B cell (primary cell): ENCODE data around the gene HSPBAP1. TPM values are rescaled to one million over a fixed set of nuclear protein-coding genes. Genes with fewer than 3 reads are reported as not detected.

Source experiments
- ATAC-seq: fragments of 200-7000 bp; cut with Tn5 transposase; one replicate; pipeline ENCODE4 v1.10.0; 2021; ENCODE audit warnings: low read depth, mild to moderate bottlenecking, moderate number of reproducible peaks, moderate library complexity
- CTCF ChIA-PET: fragments of 350-600 bp; sonication (Branson Sonifier 250); formaldehyde crosslinking; loops from one replicate; lab custom pipeline; 2021; ENCODE audit warnings: antibody characterized with exemption, inconsistent platforms; lab: Charles Lee
- POLR2A ChIA-PET: fragments of 350-600 bp; sonication (Branson Sonifier 250); formaldehyde crosslinking; loops from one replicate; lab custom pipeline; 2021; ENCODE audit warnings: antibody characterized with exemption; lab: Charles Lee
- DNase-seq: peaks from one replicate; pipeline ENCODE4 v3.0.0; 2013
- H2AFZ ChIP-seq: 2 replicates; pipeline ENCODE4 v1.6.1; 2012; ENCODE audit warnings: mild to moderate bottlenecking, low read depth, low read length; ENCODE audit not compliant: insufficient read depth, poor library complexity, severe bottlenecking
- H3K27ac ChIP-seq, 2 donors: 1 replicate in 1 of 2; 2 replicates in 1 of 2; pipeline ENCODE4 v1.5.1; 2012 to 2013; ENCODE audit warnings: low read length in 2 of 2, mild to moderate bottlenecking in 2 of 2, moderate library complexity in 1 of 2
- H3K27me3 ChIP-seq, 4 experiments: fragments of 200-600 bp in 1 of 4; sonication (generic) in 1 of 4; replicated peaks in 1 of 4; 1 replicate in 2 of 4; 2 replicates in 2 of 4; pipeline versions ENCODE4 v1.6.1 to v1.7.0; 2013 to 2016; ENCODE audit warnings: low read length in 3 of 4, mild to moderate bottlenecking in 2 of 4, mixed read lengths in 1 of 4, moderate library complexity in 1 of 4; ENCODE audit not compliant: insufficient read depth in 4 of 4, control insufficient read depth in 3 of 4; ENCODE audit errors: control extremely low read depth in 1 of 4
- H3K36me3 ChIP-seq, 2 experiments: replicated peaks in 1 of 2; 1 replicate in 1 of 2; 2 replicates in 1 of 2; pipeline versions ENCODE4 v1.6.1 to v1.7.1; 2013; ENCODE audit warnings: low read length in 1 of 2; ENCODE audit not compliant: insufficient read depth in 2 of 2, control insufficient read depth in 1 of 2; ENCODE audit errors: control extremely low read depth in 1 of 2, extremely low read depth in 1 of 2
- H3K4me1 ChIP-seq, 2 donors: fragments of 200-600 bp in 1 of 2; sonication (generic) in 1 of 2; 1 replicate in 1 of 2; 2 replicates in 1 of 2; pipeline versions ENCODE4 v1.5.1 to v1.6.1; 2013 to 2017; ENCODE audit warnings: low read length in 2 of 2; ENCODE audit not compliant: control insufficient read depth in 2 of 2, insufficient read depth in 2 of 2
- H3K4me2 ChIP-seq: replicated peaks from 2 replicates; pipeline ENCODE3; 2012; ENCODE audit warnings: mild to moderate bottlenecking, low read depth, low read length; ENCODE audit not compliant: poor library complexity, severe bottlenecking
- H3K4me3 ChIP-seq, 5 experiments: fragments of 200-600 bp in 1 of 5; sonication (generic) in 1 of 5; 1 replicate in 3 of 5; 2 replicates in 2 of 5; pipeline versions ENCODE4 v1.5.1 to v1.7.0; 2011 to 2016; ENCODE audit warnings: low read length in 4 of 5, mild to moderate bottlenecking in 4 of 5, low read depth in 2 of 5, control low read depth in 1 of 5, moderate library complexity in 1 of 5; ENCODE audit not compliant: insufficient read depth in 1 of 5; ENCODE audit errors: control extremely low read depth in 1 of 5, extremely low read depth in 1 of 5
- H3K79me2 ChIP-seq: fragments of 200-600 bp; sonication (generic); one replicate; pipeline ENCODE4 v1.6.0; 2016; ENCODE audit warnings: low read length; ENCODE audit not compliant: control insufficient read depth, insufficient read depth
- H3K9ac ChIP-seq: fragments of 200-600 bp; sonication (generic); 2 replicates; pipeline ENCODE4 v1.6.1; 2017; ENCODE audit warnings: mild to moderate bottlenecking, low read length, moderate library complexity
- H3K9me3 ChIP-seq, 3 donors: one replicate each; pipeline versions ENCODE4 v1.6.1 to v1.7.1; 2013; ENCODE audit warnings: low read length in 2 of 3; ENCODE audit not compliant: control insufficient read depth in 2 of 3, insufficient read depth in 1 of 3; ENCODE audit errors: control extremely low read depth in 1 of 3
- H4K20me1 ChIP-seq: 2 replicates; pipeline ENCODE4 v1.6.0; 2012; ENCODE audit warnings: mild to moderate bottlenecking, low read length; ENCODE audit not compliant: insufficient read depth, control insufficient read depth, poor library complexity, severe bottlenecking
- H3K27ac Mint-ChIP-seq: one replicate; pipeline ENCODE4 v1.8.0; 2021; ENCODE audit warnings: mixed read lengths
- H3K27me3 Mint-ChIP-seq: one replicate; pipeline ENCODE4 v1.8.0; 2021; ENCODE audit warnings: mixed read lengths
- H3K4me1 Mint-ChIP-seq: one replicate; pipeline ENCODE4 v1.8.0; 2021; ENCODE audit warnings: mixed read lengths
- H3K4me3 Mint-ChIP-seq: one replicate; pipeline ENCODE4 v1.8.0; 2021; ENCODE audit warnings: mixed read lengths
- H3K9me3 Mint-ChIP-seq: one replicate; pipeline ENCODE4 v1.8.0; 2022; ENCODE audit warnings: mixed read lengths; ENCODE audit not compliant: insufficient read depth
- EZH2 ChIP-seq: IDR thresholded peaks from 2 replicates; pipeline ENCODE4 v1.6.1; 2012; ENCODE audit warnings: borderline replicate concordance, low read depth, mild to moderate bottlenecking, moderate library complexity, low read length; ENCODE audit not compliant: insufficient read depth, poor library complexity, severe bottlenecking
- WGBS: methylation state at CpG from one replicate; pipeline ENCODE4 v1.1.5; 2013; ENCODE audit warnings: missing lambda C conversion rate; ENCODE audit not compliant: insufficient coverage; 5-methylcytosine and 5-hydroxymethylcytosine counted together
- intact Hi-C: fragments of 100-400 bp; cut with micrococcal nuclease; formaldehyde crosslinking; loops from one replicate; pipeline ENCODE4 v1.10.0; 2022
- polyA plus RNA-seq: library from polyadenylated mRNA; depleted of rRNA; stranded (reverse); fragments of >200 nt; gene quantifications from 2 replicates; pipeline ENCODE4 v1.2.3, GENCODE V29; 2012
- total RNA-seq, 2 donors: library from RNA; stranded (reverse); fragments of 120-200 nt in 1 of 2; gene quantifications; 1 replicate in 1 of 2; 2 replicates in 1 of 2; pipeline versions ENCODE4 v1.2.3 to v1.2.4, GENCODE V29; 2013 to 2022
- TF ChIP-seq, protein P1 (sequence below): fragments of 200-600 bp; IDR thresholded peaks from one replicate; pipeline ENCODE4 v1.8.0; 2022; ENCODE audit warnings: antibody characterized with exemption, mild to moderate bottlenecking

HSPBAP1 gene
- total and polyA plus RNA-seq, 2 donors (not counting 1 experiment from before 2014, with no cell fraction given): 23.0 to 49.6 TPM

DNA sequence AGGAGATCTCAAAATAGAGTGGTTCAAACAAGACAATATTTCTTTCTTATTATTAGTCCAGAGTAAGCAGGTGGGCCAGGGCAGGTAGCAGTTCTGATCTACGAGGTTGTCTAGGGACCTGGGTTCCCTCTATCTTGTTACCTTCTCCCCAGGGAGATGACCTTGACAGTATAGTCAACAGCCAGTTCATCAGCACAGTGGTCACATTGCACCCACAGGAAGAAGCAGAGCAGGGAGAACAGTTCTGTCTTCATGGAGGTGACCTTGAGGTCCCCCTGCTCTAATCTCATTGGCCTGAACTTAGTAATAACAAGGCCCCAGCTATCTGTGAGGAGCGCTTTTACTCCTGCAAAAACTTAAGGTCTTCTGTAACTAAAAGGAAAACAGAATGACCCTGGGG lies 23.0 kb upstream of the HSPBAP1 start:
- DNase-seq (no peak), ATAC-seq (no peak)
- no CpG with 5 or more reads among the region's 2 CpGs for WGBS
- CTCF ChIA-PET: interaction anchor here (1.1 to 1.7 kb wide), 2 partner anchors 61 to 138 kb away, joined by 3 to 4 read pairs; no protein-coding TSS in a partner anchor
- Histone ChIP-seq H3K27ac (no peak overlapping the region), H3K4me2 (no peak overlapping the region), H3K4me1 (no peaks in the 10 kb centered on the region), H2AFZ (no peak overlapping the region), H3K4me3 (no peak overlapping the region), H3K27me3 (no peaks in the 10 kb centered on the region), H3K9ac (no peak overlapping the region), H4K20me1 (no peaks in the 10 kb centered on the region), H3K36me3 (peaks cover 0 to 2% of the 10 kb centered on the region in 2 experiments), H3K79me2 (no peaks in the 10 kb centered on the region), H3K9me3 (peaks cover 0 to 3% (median 0%) of the 10 kb centered on the region in 3 donors)
- POLR2A ChIA-PET: interaction anchor here (0.6 kb wide), 1 partner anchor 167 kb away, joined by 3 read pairs; no protein-coding TSS in a partner anchor
- Mint-ChIP-seq H3K4me3 (no peak overlapping the region), H3K27ac (no peak overlapping the region), H3K9me3 (no peaks in the 10 kb centered on the region), H3K4me1 (no peaks in the 10 kb centered on the region), H3K27me3 (no peaks in the 10 kb centered on the region)
- intact Hi-C loops: no loop called here
- no peak for TF ChIP-seq EZH2
- TF ChIP-seq, protein P1, sequence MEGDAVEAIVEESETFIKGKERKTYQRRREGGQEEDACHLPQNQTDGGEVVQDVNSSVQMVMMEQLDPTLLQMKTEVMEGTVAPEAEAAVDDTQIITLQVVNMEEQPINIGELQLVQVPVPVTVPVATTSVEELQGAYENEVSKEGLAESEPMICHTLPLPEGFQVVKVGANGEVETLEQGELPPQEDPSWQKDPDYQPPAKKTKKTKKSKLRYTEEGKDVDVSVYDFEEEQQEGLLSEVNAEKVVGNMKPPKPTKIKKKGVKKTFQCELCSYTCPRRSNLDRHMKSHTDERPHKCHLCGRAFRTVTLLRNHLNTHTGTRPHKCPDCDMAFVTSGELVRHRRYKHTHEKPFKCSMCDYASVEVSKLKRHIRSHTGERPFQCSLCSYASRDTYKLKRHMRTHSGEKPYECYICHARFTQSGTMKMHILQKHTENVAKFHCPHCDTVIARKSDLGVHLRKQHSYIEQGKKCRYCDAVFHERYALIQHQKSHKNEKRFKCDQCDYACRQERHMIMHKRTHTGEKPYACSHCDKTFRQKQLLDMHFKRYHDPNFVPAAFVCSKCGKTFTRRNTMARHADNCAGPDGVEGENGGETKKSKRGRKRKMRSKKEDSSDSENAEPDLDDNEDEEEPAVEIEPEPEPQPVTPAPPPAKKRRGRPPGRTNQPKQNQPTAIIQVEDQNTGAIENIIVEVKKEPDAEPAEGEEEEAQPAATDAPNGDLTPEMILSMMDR: no peak

DNA sequence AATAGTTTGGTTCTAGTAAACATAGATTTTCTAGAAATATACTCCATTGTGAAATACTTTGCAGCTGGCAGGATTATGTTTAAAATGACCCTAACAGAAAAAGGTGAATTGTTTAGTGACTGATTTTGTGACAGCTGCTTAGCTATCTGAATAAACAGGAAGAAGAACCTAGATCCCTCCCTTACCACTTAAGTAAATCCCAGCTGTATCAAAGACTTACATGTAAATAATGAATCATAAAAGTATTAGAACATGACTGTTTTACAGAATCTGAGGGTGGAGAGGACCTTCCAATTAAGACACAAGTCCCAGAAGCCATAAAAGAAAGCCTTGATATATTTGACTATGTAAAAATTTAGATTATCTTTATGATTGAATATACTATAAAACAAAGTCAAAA lies 17.1 kb upstream of the HSPBAP1 start:
- H3K27me3 ChIP-seq: no peaks in the 10 kb centered on the region
- no peak for ATAC-seq
- H3K4me3 ChIP-seq: no peak overlapping the region
- intact Hi-C loops: no loop called here
- H3K9me3 ChIP-seq: no peaks in the 10 kb centered on the region
- TF ChIP-seq, protein P1: no peak
- TF ChIP-seq EZH2: no peak
- H3K27ac ChIP-seq: no peak overlapping the region
- H3K79me2 ChIP-seq: no peaks in the 10 kb centered on the region
- no peaks in the 10 kb centered on the region for H3K9me3 Mint-ChIP-seq
- no peaks in the 10 kb centered on the region for H3K4me1 ChIP-seq
- H3K27me3 Mint-ChIP-seq: no peaks in the 10 kb centered on the region
- no peak overlapping the region for H3K4me3 Mint-ChIP-seq
- H3K4me1 Mint-ChIP-seq: no peaks in the 10 kb centered on the region
- POLR2A ChIA-PET: no interaction called here
- no peak for DNase-seq
- no peak overlapping the region for H3K9ac ChIP-seq
- H4K20me1 ChIP-seq: no peaks in the 10 kb centered on the region
- H2AFZ ChIP-seq: no peak overlapping the region
- CTCF ChIA-PET: no interaction called here
- H3K4me2 ChIP-seq: no peak overlapping the region
- no peak overlapping the region for H3K27ac Mint-ChIP-seq
- peaks cover 0 to 6% of the 10 kb centered on the region in 2 experiments for H3K36me3 ChIP-seq
